Spleen (tissue), 7 donors: ENCODE data around the gene TMEM163.

Source experiments
- POLR2A ChIP-seq, 3 donors: fragments of 450-650 bp; IDR thresholded peaks; one replicate each; pipeline ENCODE4 v1.5.1; 2017; ENCODE audit warnings: antibody characterized with exemption in 3 of 3, mild to moderate bottlenecking in 1 of 3
- POLR2AphosphoS5 ChIP-seq, 3 donors: sonication (generic); formaldehyde crosslinking; IDR thresholded peaks; one replicate each; pipeline ENCODE4 v1.5.1; 2017; ENCODE audit warnings: antibody characterized with exemption in 3 of 3
- TF ChIP-seq, protein P1 (sequence below), 11 experiments: fragments of 200-600 bp in 7 of 11; fragments of 450-650 bp in 4 of 11; sonication (generic) in 4 of 11; IDR thresholded peaks in 8 of 11; conservative IDR thresholded peaks in 3 of 11; 1 replicate in 7 of 11; 2 replicates in 4 of 11; pipeline versions ENCODE4 v1.4.0 to v1.8.0; 2016 to 2021; ENCODE audit warnings: antibody characterized with exemption in 11 of 11, inconsistent platforms in 4 of 11, mild to moderate bottlenecking in 1 of 11
- donor health status: DM: no; HTN: no; CAD: no; lungs with moderate emphysema.
- donor health status: DM: no; HTN: no; CAD: no.
- donor health status: DM: no; HTN: no; CAD: no.

GRCh38 chr2:134659724-134660123, 59.1 kb downstream of the TMEM163 start:
- no peak for TF ChIP-seq POLR2AphosphoS5 (IDR thresholded peaks at IDR 0.05)
- TF ChIP-seq, protein P1, sequence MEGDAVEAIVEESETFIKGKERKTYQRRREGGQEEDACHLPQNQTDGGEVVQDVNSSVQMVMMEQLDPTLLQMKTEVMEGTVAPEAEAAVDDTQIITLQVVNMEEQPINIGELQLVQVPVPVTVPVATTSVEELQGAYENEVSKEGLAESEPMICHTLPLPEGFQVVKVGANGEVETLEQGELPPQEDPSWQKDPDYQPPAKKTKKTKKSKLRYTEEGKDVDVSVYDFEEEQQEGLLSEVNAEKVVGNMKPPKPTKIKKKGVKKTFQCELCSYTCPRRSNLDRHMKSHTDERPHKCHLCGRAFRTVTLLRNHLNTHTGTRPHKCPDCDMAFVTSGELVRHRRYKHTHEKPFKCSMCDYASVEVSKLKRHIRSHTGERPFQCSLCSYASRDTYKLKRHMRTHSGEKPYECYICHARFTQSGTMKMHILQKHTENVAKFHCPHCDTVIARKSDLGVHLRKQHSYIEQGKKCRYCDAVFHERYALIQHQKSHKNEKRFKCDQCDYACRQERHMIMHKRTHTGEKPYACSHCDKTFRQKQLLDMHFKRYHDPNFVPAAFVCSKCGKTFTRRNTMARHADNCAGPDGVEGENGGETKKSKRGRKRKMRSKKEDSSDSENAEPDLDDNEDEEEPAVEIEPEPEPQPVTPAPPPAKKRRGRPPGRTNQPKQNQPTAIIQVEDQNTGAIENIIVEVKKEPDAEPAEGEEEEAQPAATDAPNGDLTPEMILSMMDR (IDR thresholded peaks at IDR 0.05 in 8 of 11, conservative IDR thresholded peaks at IDR 0.05 in 3 of 11), result no peak
- TF ChIP-seq POLR2A (IDR thresholded peaks at IDR 0.05), result no peak
